Measurements from ENCODE around the gene SLC8B1.

DNA sequence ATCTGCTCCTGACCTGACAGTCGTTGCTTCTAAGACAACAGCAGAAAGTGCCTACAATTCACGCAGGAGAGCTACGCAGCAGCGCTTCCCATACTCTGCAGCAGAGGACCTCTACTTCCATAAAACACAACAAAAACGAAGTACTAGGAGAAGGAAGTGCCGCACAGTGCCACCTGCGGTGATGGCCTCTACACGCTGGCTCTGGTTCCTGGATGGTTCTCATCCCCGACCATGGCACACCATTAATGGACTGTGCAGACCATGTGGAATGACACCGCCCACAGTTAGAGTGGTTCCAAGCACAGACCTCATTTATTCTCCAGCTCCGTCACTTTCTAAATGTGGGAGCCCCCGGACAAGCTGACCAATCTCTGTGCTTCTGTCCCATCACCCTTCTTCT, 85.4 kb downstream of the SLC8B1 start:
- TF ChIP-seq CTCF (IDR thresholded peaks at IDR 0.05) (no peak), POLR2A (IDR thresholded peaks at IDR 0.05) (no peak)

Measured in right lobe of liver (tissue), 4 donors.